ENCODE measurements around the gene NMT2. TPM values are rescaled to one million over a fixed set of nuclear protein-coding genes. Genes with fewer than 3 reads are reported as not detected.

NMT2 gene
- polyA plus RNA-seq, 1 donor from 2014 or later: 24.6 TPM

GRCh38 chr10:15189133-15189885, 20.8 kb upstream of the NMT2 start:
- no peak overlapping the region for H3K4me2 ChIP-seq (ENCODE audit: low read length)
- TF ChIP-seq EP300 (conservative IDR thresholded peaks at IDR 0.05; ENCODE audit: poor library complexity, severe bottlenecking) (no peak), TAF1 (IDR thresholded peaks at IDR 0.05; ENCODE audit: low read depth) (no peak), MXI1 (conservative IDR thresholded peaks at IDR 0.05; ENCODE audit: poor library complexity, severe bottlenecking) (no peak), CTCF (IDR thresholded peaks at IDR 0.05; ENCODE audit: poor library complexity, severe bottlenecking) (no peak), POLR2AphosphoS5 (IDR thresholded peaks at IDR 0.05) (no peak), REST (IDR thresholded peaks at IDR 0.05; ENCODE audit: borderline replicate concordance) (no peak), SMC3 (conservative IDR thresholded peaks at IDR 0.05; ENCODE audit: poor library complexity) (no peak), EZH2 (IDR thresholded peaks at IDR 0.05; ENCODE audit: borderline replicate concordance, insufficient read depth, low read length, poor library complexity, severe bottlenecking) (no peak), RAD21 (conservative IDR thresholded peaks at IDR 0.05) (no peak)
- no peaks in the 10 kb centered on the region for H3K9me2 ChIP-seq (ENCODE audit: insufficient read depth, low read length)
- H3K27me3 ChIP-seq (ENCODE audit: insufficient read depth, low read depth, low read length): no peaks in the 10 kb centered on the region
- H3K79me2 ChIP-seq (replicated peaks; ENCODE audit: insufficient read depth, low read length): no peaks in the 10 kb centered on the region
- H4K20me1 ChIP-seq (ENCODE audit: insufficient read depth): no peaks in the 10 kb centered on the region
- H3K36me3 ChIP-seq (ENCODE audit: insufficient read depth, low read length): no peaks in the 10 kb centered on the region
- no peak overlapping the region for H3K4me3 ChIP-seq (ENCODE audit: low read length)
- H3F3A ChIP-seq (ENCODE audit: insufficient read depth, low read length, poor library complexity, severe bottlenecking): no peaks in the 10 kb centered on the region
- H3K27ac ChIP-seq (ENCODE audit: low read length): no peak overlapping the region
- H3K9me3 ChIP-seq (ENCODE audit: low read length): no peaks in the 10 kb centered on the region
- H3K9ac ChIP-seq (ENCODE audit: low read length): no peak overlapping the region
- no peak overlapping the region for H2AFZ ChIP-seq (ENCODE audit: low read depth, low read length)

- Histone ChIP-seq H3K9ac (ENCODE audit: low read length) (no peak overlapping the region), H3K4me3 (ENCODE audit: low read length) (no peak overlapping the region), H3K4me2 (ENCODE audit: low read length) (no peak overlapping the region), H3K79me2 (replicated peaks; ENCODE audit: insufficient read depth, low read length) (no peaks in the 10 kb centered on the region), H3K9me2 (ENCODE audit: insufficient read depth, low read length) (no peaks in the 10 kb centered on the region), H3K27me3 (ENCODE audit: insufficient read depth, low read depth, low read length) (no peaks in the 10 kb centered on the region), H3F3A (ENCODE audit: insufficient read depth, low read length, poor library complexity, severe bottlenecking) (no peaks in the 10 kb centered on the region), H2AFZ (ENCODE audit: low read depth, low read length) (no peak overlapping the region), H3K27ac (ENCODE audit: low read length) (no peak overlapping the region), H3K36me3 (ENCODE audit: insufficient read depth, low read length) (no peaks in the 10 kb centered on the region), H4K20me1 (ENCODE audit: insufficient read depth) (no peaks in the 10 kb centered on the region), H3K9me3 (ENCODE audit: low read length) (no peaks in the 10 kb centered on the region)
- TF ChIP-seq REST (IDR thresholded peaks at IDR 0.05; ENCODE audit: borderline replicate concordance): no peak
- no peak for TF ChIP-seq TAF1 (IDR thresholded peaks at IDR 0.05; ENCODE audit: low read depth)
- TF ChIP-seq EP300 (conservative IDR thresholded peaks at IDR 0.05; ENCODE audit: poor library complexity, severe bottlenecking): no peak
- no peak for TF ChIP-seq RAD21 (conservative IDR thresholded peaks at IDR 0.05)
- no peak for TF ChIP-seq EZH2 (IDR thresholded peaks at IDR 0.05; ENCODE audit: borderline replicate concordance, insufficient read depth, low read length, poor library complexity, severe bottlenecking)
- no peak for TF ChIP-seq MXI1 (conservative IDR thresholded peaks at IDR 0.05; ENCODE audit: poor library complexity, severe bottlenecking)
- no peak for TF ChIP-seq POLR2AphosphoS5 (IDR thresholded peaks at IDR 0.05)
- TF ChIP-seq SMC3 (conservative IDR thresholded peaks at IDR 0.05; ENCODE audit: poor library complexity): no peak
- no peak for TF ChIP-seq CTCF (IDR thresholded peaks at IDR 0.05; ENCODE audit: poor library complexity, severe bottlenecking)
Observed at GRCh38 chr10:15188603-15189002, 20.1 kb upstream of the NMT2 start.
